GM12891 (cell line): ENCODE results near the gene ARPC4.

Experiments used
- POLR2A ChIP-seq: IDR thresholded peaks from 2 replicates; pipeline ENCODE4 v1.6.1; 2011; ENCODE audit warnings: low read depth, low read length, control low read depth
- POLR2AphosphoS5 ChIP-seq: IDR thresholded peaks from 2 replicates; pipeline ENCODE4 v1.6.1; 2011; ENCODE audit warnings: low read depth, low read length, control low read depth
- TAF1 ChIP-seq: IDR thresholded peaks from 2 replicates; pipeline ENCODE4 v1.6.1; 2011; ENCODE audit warnings: low read depth, low read length, control low read depth

DNA sequence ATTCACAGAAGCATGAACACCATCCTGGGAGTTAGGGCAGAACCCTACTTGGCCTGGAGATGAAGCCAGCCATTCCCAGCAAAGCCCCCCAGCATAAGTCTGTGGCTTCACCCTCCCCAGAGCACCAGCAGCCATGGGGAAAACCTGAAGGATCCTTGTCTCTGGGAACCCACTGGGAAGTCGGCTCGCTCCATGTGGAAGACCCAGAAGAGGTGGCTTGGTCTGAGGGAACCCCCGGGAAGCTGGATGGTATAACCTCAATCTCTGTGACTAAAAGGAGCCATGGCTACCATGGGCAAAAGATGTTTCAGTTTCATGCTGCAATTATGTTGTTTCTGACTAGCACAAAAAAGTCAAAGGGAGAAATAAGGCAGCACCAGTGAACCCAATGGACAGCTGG is 62.7 kb downstream of the ARPC4 start:
- TF ChIP-seq POLR2A (no peak), TAF1 (no peak), POLR2AphosphoS5 (no peak)
